Muscle layer of duodenum (tissue), 2 donors: ENCODE measurements around the gene CFAP100.

Source experiments
- H3K27ac ChIP-seq: one replicate; pipeline ENCODE4 v1.7.0; 2013; ENCODE audit warnings: mild to moderate bottlenecking, low read length
- H3K27me3 ChIP-seq: one replicate; pipeline ENCODE4 v1.7.0; 2013; ENCODE audit warnings: low read depth, mild to moderate bottlenecking, control low read depth, low read length
- H3K36me3 ChIP-seq, 2 donors: one replicate each; pipeline ENCODE4 v1.7.0; 2013; ENCODE audit warnings: low read length in 2 of 2, control low read depth in 1 of 2, mild to moderate bottlenecking in 1 of 2; ENCODE audit not compliant: insufficient read depth in 2 of 2, control insufficient read depth in 1 of 2
- H3K4me1 ChIP-seq, 2 donors: one replicate each; pipeline ENCODE4 v1.7.0; 2013; ENCODE audit warnings: low read length in 2 of 2, mild to moderate bottlenecking in 2 of 2, control low read depth in 1 of 2, moderate library complexity in 1 of 2; ENCODE audit not compliant: insufficient read depth in 2 of 2, control insufficient read depth in 1 of 2
- H3K4me3 ChIP-seq, 2 donors: one replicate each; pipeline ENCODE4 v1.7.0; 2013; ENCODE audit warnings: low read length in 2 of 2, low read depth in 1 of 2, mild to moderate bottlenecking in 1 of 2
- H3K9me3 ChIP-seq, 2 donors: one replicate each; pipeline ENCODE4 v1.7.0; 2013; ENCODE audit warnings: low read length in 2 of 2, control low read depth in 1 of 2, mild to moderate bottlenecking in 1 of 2; ENCODE audit not compliant: control insufficient read depth in 1 of 2
- donor health status: healthy.

Gene CFAP100

GRCh38 chr3:126358816-126359181 lies 35.9 kb upstream of the CFAP100 start:
- Histone ChIP-seq H3K4me1 (peaks cover 5 to 14% of the 10 kb centered on the region in 2 donors), H3K36me3 (no peaks in the 10 kb centered on the region), H3K9me3 (peaks cover 0 to 7% of the 10 kb centered on the region in 2 donors), H3K27ac (no peak overlapping the region), H3K27me3 (no peaks in the 10 kb centered on the region), H3K4me3 (no peak overlapping the region)

GRCh38 chr3:126360046-126360713 lies 34.5 kb upstream of the CFAP100 start:
- Histone ChIP-seq H3K9me3 (peaks cover 0 to 7% of the 10 kb centered on the region in 2 donors), H3K27ac (no peak overlapping the region), H3K27me3 (no peaks in the 10 kb centered on the region), H3K4me1 (peaks cover 5 to 14% of the 10 kb centered on the region in 2 donors), H3K36me3 (no peaks in the 10 kb centered on the region), H3K4me3 (no peak overlapping the region)

GRCh38 chr3:126360714-126361060 lies 34.0 kb upstream of the CFAP100 start:
- H3K27me3 ChIP-seq, result no peaks in the 10 kb centered on the region

GRCh38 chr3:126361211-126361610 lies 33.5 kb upstream of the CFAP100 start:
- no peak overlapping the region for H3K27ac ChIP-seq
- peaks cover 0 to 7% of the 10 kb centered on the region in 2 donors for H3K9me3 ChIP-seq
- no peak overlapping the region for H3K4me3 ChIP-seq
- H3K4me1 ChIP-seq, result peaks cover 0 to 6% of the 10 kb centered on the region in 2 donors
- no peaks in the 10 kb centered on the region for H3K27me3 ChIP-seq
- no peaks in the 10 kb centered on the region for H3K36me3 ChIP-seq

More at GRCh38 chr3:126360714-126361060, 34.0 kb upstream of the CFAP100 start:
- no peak overlapping the region for H3K4me3 ChIP-seq
- H3K36me3 ChIP-seq, result no peaks in the 10 kb centered on the region
- H3K4me1 ChIP-seq, result peaks cover under 1 to 9% of the 10 kb centered on the region in 2 donors
- no peak overlapping the region for H3K27ac ChIP-seq
- H3K9me3 ChIP-seq, result peaks cover 0 to 7% of the 10 kb centered on the region in 2 donors

GRCh38 chr3:126364130-126364695 lies 30.5 kb upstream of the CFAP100 start:
- H3K4me1 ChIP-seq, result no peaks in the 10 kb centered on the region
- H3K27me3 ChIP-seq, result no peaks in the 10 kb centered on the region
- no peak overlapping the region for H3K27ac ChIP-seq
- H3K9me3 ChIP-seq, result peaks cover 0 to 7% of the 10 kb centered on the region in 2 donors
- no peak overlapping the region for H3K4me3 ChIP-seq
- H3K36me3 ChIP-seq, result no peaks in the 10 kb centered on the region

GRCh38 chr3:126364731-126365301 lies 29.9 kb upstream of the CFAP100 start:
- H3K27me3 ChIP-seq, result no peaks in the 10 kb centered on the region
- no peak overlapping the region for H3K27ac ChIP-seq
- H3K4me1 ChIP-seq, result no peaks in the 10 kb centered on the region
- H3K36me3 ChIP-seq, result no peaks in the 10 kb centered on the region
- H3K4me3 ChIP-seq, result no peak overlapping the region
- peaks cover 0 to 4% of the 10 kb centered on the region in 2 donors for H3K9me3 ChIP-seq

- no peaks in the 10 kb centered on the region for H3K36me3 ChIP-seq
- H3K9me3 ChIP-seq, result no peaks in the 10 kb centered on the region
- no peak overlapping the region for H3K4me3 ChIP-seq
- no peaks in the 10 kb centered on the region for H3K4me1 ChIP-seq
- H3K27ac ChIP-seq, result no peak overlapping the region
- H3K27me3 ChIP-seq, result no peaks in the 10 kb centered on the region
Measured at GRCh38 chr3:126365351-126366277, 29.1 kb upstream of the CFAP100 start.

GRCh38 chr3:126367316-126367805 lies 27.3 kb upstream of the CFAP100 start:
- no peaks in the 10 kb centered on the region for H3K27me3 ChIP-seq
- H3K4me3 ChIP-seq, result no peak overlapping the region
- no peaks in the 10 kb centered on the region for H3K9me3 ChIP-seq
- H3K27ac ChIP-seq, result no peak overlapping the region
- no peaks in the 10 kb centered on the region for H3K36me3 ChIP-seq
- no peaks in the 10 kb centered on the region for H3K4me1 ChIP-seq

- Histone ChIP-seq H3K27me3 (no peaks in the 10 kb centered on the region), H3K4me3 (no peak overlapping the region), H3K36me3 (no peaks in the 10 kb centered on the region), H3K4me1 (peaks cover 0 to 5% of the 10 kb centered on the region in 2 donors), H3K27ac (no peak overlapping the region), H3K9me3 (no peaks in the 10 kb centered on the region)
Measured at GRCh38 chr3:126369490-126369889, 25.2 kb upstream of the CFAP100 start.

GRCh38 chr3:126370055-126370454 lies 24.7 kb upstream of the CFAP100 start:
- Histone ChIP-seq H3K9me3 (no peaks in the 10 kb centered on the region), H3K36me3 (no peaks in the 10 kb centered on the region), H3K4me3 (no peak overlapping the region), H3K27ac (no peak overlapping the region), H3K27me3 (no peaks in the 10 kb centered on the region), H3K4me1 (peaks cover 0 to 5% of the 10 kb centered on the region in 2 donors)

- H3K4me1 ChIP-seq, result peaks cover 0 to 5% of the 10 kb centered on the region in 2 donors
- no peaks in the 10 kb centered on the region for H3K36me3 ChIP-seq
- H3K27ac ChIP-seq, result no peak overlapping the region
- no peak overlapping the region for H3K4me3 ChIP-seq
- no peaks in the 10 kb centered on the region for H3K27me3 ChIP-seq
- no peaks in the 10 kb centered on the region for H3K9me3 ChIP-seq
Measured at GRCh38 chr3:126370606-126371005, 24.1 kb upstream of the CFAP100 start.
